GM19467 (cell line): ENCODE measurements around the gene GPR31.

Experiments
- ATAC-seq: cut with Tn5 transposase; IDR thresholded peaks from one replicate; pipeline ENCODE4 v1.9.1; 2021; ENCODE audit warnings: mild to moderate bottlenecking, moderate library complexity; ENCODE audit not compliant: unreplicated experiment

Gene GPR31

GRCh38 chr6:167120583-167120903, 37.2 kb downstream of the GPR31 start:
- ATAC-seq, result no peak

GRCh38 chr6:167119670-167120582, 37.9 kb downstream of the GPR31 start:
- ATAC-seq, result no peak

DNA sequence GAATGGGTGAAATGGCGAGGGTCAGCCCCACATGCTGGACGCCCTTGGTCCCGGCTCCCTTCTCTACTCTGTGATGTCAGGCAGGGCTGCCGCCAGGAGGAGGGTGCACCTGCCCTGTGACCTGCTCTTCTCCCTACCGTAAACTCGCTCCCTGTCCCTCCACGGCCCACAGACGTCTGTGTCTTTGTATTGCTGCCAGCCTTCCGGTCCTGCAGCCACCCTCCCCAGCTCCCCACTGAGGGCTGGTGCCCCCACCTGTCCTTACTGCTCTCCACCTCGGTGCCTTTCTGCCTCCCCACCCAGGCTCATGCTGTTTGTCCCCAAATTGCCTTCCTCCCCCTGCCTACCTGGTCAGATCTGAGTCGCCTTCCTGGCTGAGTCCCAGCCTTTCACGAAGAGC, 38.9 kb downstream of the GPR31 start:
- no peak for ATAC-seq

- ATAC-seq, result no peak
Observed at GRCh38 chr6:167118006-167118405, 39.8 kb downstream of the GPR31 start.

DNA sequence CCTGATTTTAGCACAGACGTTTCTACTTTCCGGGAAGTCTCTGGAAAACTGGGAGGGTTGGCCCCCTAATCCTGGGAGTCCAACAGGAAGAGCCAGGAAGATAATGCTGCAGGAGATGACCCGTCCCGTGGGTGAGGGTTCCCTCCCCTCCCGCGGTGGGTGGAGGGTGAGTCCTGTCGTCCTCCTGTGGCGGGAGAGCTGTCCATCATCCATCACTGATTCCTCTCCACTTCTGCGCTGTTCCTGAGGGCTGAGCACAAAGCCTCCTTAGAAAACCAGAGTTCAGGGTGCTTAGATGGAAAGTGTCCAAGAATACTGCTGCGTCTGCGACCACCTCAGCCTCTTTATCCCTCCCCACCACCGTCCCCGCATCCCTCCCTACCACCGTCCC, 40.9 kb downstream of the GPR31 start:
- ATAC-seq, result no peak

- no peak for ATAC-seq
Observed at GRCh38 chr6:167116109-167116837, 41.5 kb downstream of the GPR31 start.

GRCh38 chr6:167115054-167115453, 42.7 kb downstream of the GPR31 start:
- ATAC-seq, result no peak

GRCh38 chr6:167113935-167114910, 43.6 kb downstream of the GPR31 start:
- ATAC-seq, result peak; percentile 87

DNA sequence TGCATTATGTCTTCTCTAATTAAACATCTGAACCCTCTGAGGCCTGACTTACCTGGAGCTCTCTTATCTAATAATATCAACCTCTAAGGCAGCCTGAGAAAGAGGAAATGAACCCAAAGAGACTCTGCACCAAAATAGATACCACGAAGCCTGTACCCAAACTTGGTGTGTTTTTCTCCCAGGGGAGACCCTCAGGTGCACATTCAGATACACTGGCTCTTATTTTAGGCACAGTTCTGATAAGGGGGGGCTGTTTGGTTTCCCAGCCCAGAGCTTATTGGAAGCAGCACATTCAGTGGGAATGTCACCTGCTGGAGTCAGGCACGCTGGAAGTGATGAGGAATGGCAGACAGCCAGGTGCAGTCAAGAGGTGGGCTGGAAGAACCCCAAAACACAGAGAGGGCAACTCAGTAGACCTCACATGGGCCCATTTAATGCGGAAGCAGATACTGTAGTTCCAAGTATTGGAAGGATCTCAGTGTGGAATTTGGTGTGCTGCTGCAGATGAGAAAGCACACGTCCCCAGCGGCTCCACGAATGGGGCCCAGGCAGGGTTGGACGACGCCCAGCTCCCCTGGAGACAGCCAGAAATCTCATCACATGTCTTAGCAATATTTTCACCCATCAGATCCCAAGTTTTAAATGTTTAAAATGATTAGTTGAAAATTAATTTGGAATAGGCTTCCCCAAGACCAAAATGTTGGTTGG, 44.6 kb downstream of the GPR31 start:
- peak; percentile 40 for ATAC-seq

DNA sequence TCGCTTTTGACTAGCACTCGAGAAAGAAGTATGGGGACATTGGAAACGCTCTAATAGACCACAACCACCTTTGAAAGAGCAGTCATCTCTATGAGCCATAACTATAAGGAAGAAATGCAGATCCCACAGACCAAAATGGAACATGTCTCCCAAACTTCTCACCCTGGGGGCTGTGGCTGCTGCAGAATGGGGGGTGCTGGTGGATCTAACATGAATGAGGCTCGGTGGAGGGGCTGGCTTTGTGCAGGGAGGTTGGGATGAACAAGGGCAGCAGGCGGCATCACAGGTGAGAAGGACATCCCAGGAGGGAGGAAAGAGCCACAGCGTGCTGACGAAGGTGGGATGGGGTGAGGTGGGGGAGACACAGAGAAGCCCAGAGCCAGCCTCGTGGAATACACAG, 45.4 kb downstream of the GPR31 start:
- no peak for ATAC-seq

- ATAC-seq, result no peak
Observed at GRCh38 chr6:167111597-167111996, 46.2 kb downstream of the GPR31 start.

DNA sequence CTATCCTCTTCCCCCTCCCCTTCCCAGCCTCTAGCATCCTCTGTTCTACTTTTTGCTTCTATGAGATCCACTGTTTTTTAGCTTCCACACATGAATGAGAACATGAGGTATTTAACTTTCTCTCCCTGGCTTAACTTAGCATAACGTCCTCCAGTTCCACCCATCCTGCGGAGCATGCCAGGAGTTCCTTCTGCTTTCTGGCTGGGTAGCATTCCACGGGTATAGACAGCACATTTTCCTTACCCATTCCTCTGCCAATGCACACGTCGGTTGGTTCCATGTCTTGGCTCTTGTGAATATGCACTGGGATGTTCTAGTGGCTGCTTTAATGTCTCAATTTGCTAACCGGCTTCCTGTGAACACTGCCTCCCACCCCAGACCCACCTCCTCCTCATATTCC, 48.1 kb downstream of the GPR31 start:
- ATAC-seq, result no peak

DNA sequence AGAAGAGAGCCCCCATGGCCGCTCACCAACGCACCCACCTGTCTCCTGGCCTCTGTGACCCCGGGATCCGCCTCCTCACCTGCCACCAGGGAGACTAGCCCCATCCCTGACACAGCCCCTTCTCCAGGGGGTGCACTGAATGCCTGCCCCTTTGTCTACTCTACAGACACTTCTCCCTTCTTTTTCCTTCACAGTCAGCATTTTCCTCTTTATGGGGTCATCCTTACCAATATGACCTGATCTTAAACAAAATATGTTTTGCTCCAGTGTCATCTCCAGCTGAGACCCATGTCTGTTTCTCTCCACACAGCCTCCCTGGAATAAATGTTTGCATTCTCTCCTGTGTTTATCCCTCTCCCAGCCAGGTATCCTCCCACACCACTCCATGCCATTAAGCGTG, 49.5 kb downstream of the GPR31 start:
- ATAC-seq, result no peak

DNA sequence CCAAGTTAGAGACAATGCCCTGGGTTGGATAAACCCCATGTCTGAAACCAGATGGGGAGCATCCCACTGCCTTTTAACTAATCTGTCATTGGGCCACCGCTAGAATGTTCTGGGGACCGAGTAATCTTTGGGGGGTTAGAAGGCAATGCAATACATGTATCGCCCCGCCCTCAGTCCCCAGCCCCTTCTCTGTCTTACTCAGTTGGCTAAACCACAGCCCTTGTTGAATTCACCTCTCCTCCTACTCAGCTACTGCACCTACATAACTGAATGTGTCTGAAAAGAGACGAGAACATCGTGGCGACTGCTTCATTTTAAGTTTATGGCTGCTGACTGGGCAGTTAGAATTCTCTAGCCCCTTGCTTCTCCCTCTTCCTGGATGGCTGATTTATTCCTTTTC, 50.0 kb downstream of the GPR31 start:
- no peak for ATAC-seq

DNA sequence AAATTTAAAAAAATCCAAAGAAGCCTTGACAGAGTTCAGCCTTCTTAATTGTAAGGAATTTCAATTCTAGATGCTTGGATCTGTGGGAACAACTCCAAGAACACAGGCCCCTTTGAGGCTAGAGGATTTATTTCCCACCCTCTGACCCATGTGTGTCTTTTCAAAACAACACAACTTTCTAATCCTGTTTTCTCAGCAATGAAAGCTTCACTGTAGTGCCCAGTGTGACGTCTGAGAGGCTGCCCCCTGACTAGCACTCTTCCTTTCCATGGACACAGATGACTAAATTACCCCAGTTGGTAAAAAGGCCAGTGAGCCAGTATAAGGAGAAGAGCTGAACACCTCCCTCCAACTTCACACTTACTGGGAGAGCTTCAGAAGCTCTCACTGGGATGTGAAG, 51.4 kb downstream of the GPR31 start:
- ATAC-seq, result no peak
